Hepatocyte (in vitro differentiated cells): Measurements from ENCODE around the gene KRT86. TPM values are rescaled to one million over a fixed set of nuclear protein-coding genes. Genes with fewer than 3 reads are reported as not detected.

Experiments used
- DNase-seq: peaks from one replicate; pipeline ENCODE4 v3.0.0-alpha.2; 2016; ENCODE audit warnings: low spot score
- H2AFZ ChIP-seq: fragments of 200-600 bp; sonication (generic); 2 replicates; pipeline ENCODE4 v1.6.0; 2016; ENCODE audit warnings: antibody characterized with exemption, mild to moderate bottlenecking
- H3K27ac ChIP-seq: fragments of 200-600 bp; sonication (generic); 2 replicates; pipeline ENCODE4 v1.5.1; 2016; ENCODE audit warnings: mild to moderate bottlenecking
- H3K27me3 ChIP-seq: fragments of 200-600 bp; sonication (generic); 2 replicates; pipeline ENCODE4 v1.6.1; 2016
- H3K36me3 ChIP-seq: fragments of 200-600 bp; sonication (generic); replicated peaks from 2 replicates; pipeline ENCODE4 v1.5.1; 2016; ENCODE audit warnings: low read depth; ENCODE audit not compliant: insufficient read depth
- H3K4me1 ChIP-seq: fragments of 200-600 bp; sonication (generic); 2 replicates; pipeline ENCODE4 v1.5.1; 2016; ENCODE audit warnings: mild to moderate bottlenecking, moderate library complexity; ENCODE audit not compliant: insufficient read depth
- H3K4me2 ChIP-seq: fragments of 200-600 bp; sonication (generic); 2 replicates; pipeline ENCODE4 v1.6.0; 2016
- H3K4me3 ChIP-seq: fragments of 200-600 bp; sonication (generic); 2 replicates; pipeline ENCODE4 v1.5.1; 2016; ENCODE audit warnings: mild to moderate bottlenecking
- H3K79me2 ChIP-seq: fragments of 200-600 bp; sonication (generic); 2 replicates; pipeline ENCODE4 v1.6.0; 2017; ENCODE audit warnings: mild to moderate bottlenecking
- H3K9me2 ChIP-seq: fragments of 200-600 bp; sonication (generic); replicated peaks from 2 replicates; pipeline ENCODE4 v1.6.0; 2017; ENCODE audit warnings: mild to moderate bottlenecking; ENCODE audit not compliant: insufficient read depth
- H3K9me3 ChIP-seq: fragments of 200-600 bp; sonication (generic); 2 replicates; pipeline ENCODE4 v1.5.1; 2016; ENCODE audit warnings: low read depth, mild to moderate bottlenecking
- H4K20me1 ChIP-seq: fragments of 200-600 bp; sonication (generic); 2 replicates; pipeline ENCODE4 v1.6.0; 2016; ENCODE audit warnings: mild to moderate bottlenecking; ENCODE audit not compliant: insufficient read depth, poor library complexity, severe bottlenecking
- CTCF ChIP-seq: fragments of 200-600 bp; sonication (generic); IDR thresholded peaks from 2 replicates; pipeline ENCODE4 v1.5.1; 2016; ENCODE audit warnings: antibody characterized with exemption, mild to moderate bottlenecking; ENCODE audit not compliant: poor library complexity
- EZH2 ChIP-seq: fragments of 200-600 bp; sonication (generic); IDR thresholded peaks from 2 replicates; pipeline ENCODE4 v1.6.1; 2016; ENCODE audit warnings: antibody characterized with exemption, mild to moderate bottlenecking, borderline replicate concordance
- EZH2phosphoT487 ChIP-seq: fragments of 200-600 bp; sonication (generic); IDR thresholded peaks from one replicate; pipeline ENCODE4 v1.6.1; 2018; ENCODE audit warnings: antibody characterized with exemption, mild to moderate bottlenecking, low read depth, moderate library complexity; ENCODE audit not compliant: unreplicated experiment, severe bottlenecking
- WGBS: methylation state at CpG from one replicate; pipeline ENCODE4 v1.1.6; 2016; ENCODE audit warnings: low lambda C conversion rate; ENCODE audit errors: missing lambda C conversion rate; 5-methylcytosine and 5-hydroxymethylcytosine counted together
- polyA plus RNA-seq: library from polyadenylated mRNA; unstranded; fragments of >200 nt; fragmentation: Nextera tagmentation; extraction: Ambion mirVana; gene quantifications from 2 replicates; pipeline ENCODE4 v1.2.1, GENCODE V29; 2016
- total RNA-seq: library from RNA; depleted of rRNA; stranded (reverse); fragments of >200 nt; gene quantifications from 2 replicates; pipeline ENCODE4 v1.2.3, GENCODE V29; 2014

The KRT86 gene
- total and polyA plus RNA-seq, 2 experiments from 2014 or later, result 0.40 TPM; not detected in 1

GRCh38 chr12:52280319-52280795 lies 5.9 kb downstream of the KRT86 start:
- peaks cover 29% of the 10 kb centered on the region for H3K4me1 ChIP-seq
- H3K27ac ChIP-seq, result peak overlapping the region; percentile 77
- H3K4me2 ChIP-seq, result peak overlapping the region; percentile 13
- 44% methylated on average over 3 of the region's 3 CpGs for WGBS
- no peaks in the 10 kb centered on the region for H4K20me1 ChIP-seq
- no peaks in the 10 kb centered on the region for H3K79me2 ChIP-seq
- no peaks in the 10 kb centered on the region for H3K27me3 ChIP-seq
- no peak overlapping the region for H3K4me3 ChIP-seq
- H3K9me3 ChIP-seq, result no peaks in the 10 kb centered on the region
- no peak for TF ChIP-seq EZH2phosphoT487
- no peak for TF ChIP-seq CTCF
- no peak for TF ChIP-seq EZH2
- H2AFZ ChIP-seq, result no peak overlapping the region
- peak; percentile 64 for DNase-seq
- no peaks in the 10 kb centered on the region for H3K9me2 ChIP-seq
- no peaks in the 10 kb centered on the region for H3K36me3 ChIP-seq

GRCh38 chr12:52280796-52281560 lies 6.5 kb downstream of the KRT86 start:
- Histone ChIP-seq H3K36me3 (no peaks in the 10 kb centered on the region), H3K9me2 (no peaks in the 10 kb centered on the region), H3K79me2 (no peaks in the 10 kb centered on the region), H3K4me3 (no peak overlapping the region), H3K27ac (peak overlapping the region; percentile 77), H3K4me2 (peak overlapping the region; percentile 13), H3K9me3 (no peaks in the 10 kb centered on the region), H3K4me1 (peaks cover 29% of the 10 kb centered on the region), H4K20me1 (no peaks in the 10 kb centered on the region), H2AFZ (no peak overlapping the region), H3K27me3 (no peaks in the 10 kb centered on the region)
- no peak for TF ChIP-seq CTCF
- TF ChIP-seq EZH2, result no peak
- TF ChIP-seq EZH2phosphoT487, result no peak
- DNase-seq, result peak; percentile 54
- 46% methylated on average over 4 of the region's 4 CpGs for WGBS

GRCh38 chr12:52284562-52285171 lies 10.2 kb downstream of the KRT86 start:
- no peaks in the 10 kb centered on the region for H4K20me1 ChIP-seq
- no peak for TF ChIP-seq EZH2phosphoT487
- no peak for TF ChIP-seq CTCF
- TF ChIP-seq EZH2, result no peak
- WGBS, result 71% methylated on average over 4 of the region's 4 CpGs
- H3K4me3 ChIP-seq, result no peak overlapping the region
- no peak overlapping the region for H3K27ac ChIP-seq
- no peaks in the 10 kb centered on the region for H3K9me2 ChIP-seq
- H3K27me3 ChIP-seq, result no peaks in the 10 kb centered on the region
- H3K4me1 ChIP-seq, result peaks cover 19% of the 10 kb centered on the region
- no peak overlapping the region for H3K4me2 ChIP-seq
- H3K9me3 ChIP-seq, result no peaks in the 10 kb centered on the region
- H3K79me2 ChIP-seq, result no peaks in the 10 kb centered on the region
- no peak overlapping the region for H2AFZ ChIP-seq
- DNase-seq, result no peak
- no peaks in the 10 kb centered on the region for H3K36me3 ChIP-seq
